Tongue (tissue), 2 donors: Measurements from ENCODE around the gene NPM3. TPM values are rescaled to one million over a fixed set of nuclear protein-coding genes. Genes with fewer than 3 reads are reported as not detected.
A peak's percentile ranks its signal among the peaks of the same experiment; 100 is the strongest.

ENCODE experiments used
- DNase-seq: peaks from one replicate; pipeline ENCODE4 v3.0.0-alpha.2; 2015
- total RNA-seq: library from RNA; depleted of rRNA; stranded (reverse); fragments of >200 nt; gene quantifications from one replicate; pipeline ENCODE4 v1.2.3, GENCODE V29; 2014

NPM3 gene
- total RNA-seq, 1 donor from 2014 or later: 34.0 TPM

DNA sequence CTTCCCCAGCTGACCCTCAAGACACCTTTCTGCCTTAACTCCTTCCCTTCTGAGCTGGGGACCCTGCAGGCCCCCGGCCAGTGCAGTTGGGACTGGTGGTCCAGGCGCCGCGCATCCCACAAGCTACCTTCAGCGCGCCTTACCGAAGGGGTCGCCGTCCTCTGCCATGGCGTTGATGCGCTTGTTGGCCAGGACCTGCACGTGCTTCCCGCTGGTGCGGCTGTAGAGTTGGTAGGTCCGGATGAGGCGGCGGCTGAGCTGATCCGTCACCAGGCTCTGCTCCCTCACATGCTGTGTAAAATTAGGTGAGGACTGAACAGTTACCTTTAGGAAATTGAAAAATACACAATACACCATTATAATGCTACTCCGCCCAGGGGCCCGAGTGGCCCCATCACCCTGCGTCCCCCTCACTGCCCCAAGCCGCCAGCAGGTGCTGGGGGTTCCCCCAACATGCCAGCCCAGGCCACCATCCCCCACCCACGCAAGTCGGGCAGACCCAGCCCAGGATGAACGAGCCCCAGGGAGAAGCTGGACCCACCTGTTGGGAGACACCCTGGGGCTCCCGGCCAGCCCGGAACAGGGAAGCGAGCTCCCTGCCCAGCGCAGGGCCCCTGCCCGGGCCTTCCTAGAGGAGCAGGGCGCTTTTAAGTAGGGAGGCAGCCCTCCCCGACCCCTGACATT lies 8.5 kb downstream of the NPM3 start:
- no peak for DNase-seq

DNA sequence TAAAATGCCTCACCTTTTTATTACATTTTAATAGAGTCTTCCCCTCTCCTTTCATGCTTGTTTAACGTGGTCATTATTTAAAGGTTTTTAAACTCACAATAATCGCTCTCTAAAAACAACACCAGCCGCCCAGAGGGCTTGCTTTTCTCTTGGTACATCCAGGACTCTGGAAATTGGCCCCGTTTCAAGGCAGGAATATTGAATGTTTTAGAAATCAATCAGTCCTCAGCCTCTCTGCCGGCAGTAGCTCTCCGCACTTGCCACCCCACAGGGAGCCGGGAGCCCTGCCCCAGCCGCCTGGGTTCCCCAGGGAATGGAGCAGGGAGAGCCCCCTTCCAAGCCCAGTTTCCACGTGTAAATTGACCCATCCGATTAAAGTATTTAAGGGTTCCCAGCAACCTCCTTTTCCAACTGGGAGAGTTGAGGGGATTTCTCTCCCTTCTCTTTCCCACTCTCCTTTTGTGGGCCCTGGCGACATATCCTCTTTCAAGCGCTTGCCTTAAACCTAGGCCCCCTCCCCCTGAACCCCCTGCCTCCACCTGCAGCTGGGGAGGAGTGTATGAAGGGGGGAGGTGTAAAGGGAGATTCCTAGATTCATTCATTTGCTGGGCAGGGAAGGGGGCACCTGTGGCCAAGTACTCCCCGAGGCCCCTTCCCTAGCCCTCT lies 9.2 kb downstream of the NPM3 start:
- no peak for DNase-seq

DNA sequence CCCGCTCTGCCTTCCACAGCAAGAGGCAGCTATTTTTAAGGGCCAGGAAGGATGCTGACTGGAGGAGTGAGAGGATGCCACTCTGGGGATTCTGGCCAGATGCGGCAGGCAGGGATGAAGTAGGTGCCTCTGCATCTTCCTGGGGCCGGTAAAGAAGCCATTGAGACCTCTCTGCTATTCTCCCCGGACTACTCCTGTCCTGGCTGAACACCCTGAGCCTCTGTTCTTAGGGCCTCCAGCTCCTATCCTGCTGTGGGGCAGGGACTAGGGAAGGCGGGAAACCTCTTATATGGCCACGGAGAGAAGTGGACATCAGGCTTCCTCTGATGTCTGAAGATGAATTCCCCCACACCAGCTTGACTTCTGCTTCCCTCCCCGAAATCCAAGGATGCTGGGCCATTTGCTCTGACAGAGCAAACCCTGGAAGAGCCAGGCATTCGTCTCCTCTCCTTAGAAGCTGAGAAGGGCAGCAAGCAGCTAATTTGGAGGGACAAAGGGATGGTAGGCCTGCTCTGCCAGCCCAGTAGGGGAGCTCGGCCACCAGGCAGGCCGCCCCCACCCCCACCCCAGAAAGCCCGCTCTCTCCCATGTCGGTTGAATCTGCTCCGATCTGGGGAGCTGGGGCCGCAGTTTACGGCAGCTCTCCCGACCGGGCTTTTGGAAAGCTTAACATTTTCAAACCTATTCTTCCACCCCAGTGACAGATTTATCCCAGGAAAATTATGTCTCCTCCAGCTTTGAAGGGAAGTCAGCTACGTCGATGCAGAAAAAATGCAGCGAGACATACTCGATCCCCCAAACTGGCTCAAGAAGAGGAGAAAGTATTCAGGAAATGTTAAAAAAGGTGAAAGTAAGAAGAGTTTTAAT lies 10.1 kb downstream of the NPM3 start:
- no peak for DNase-seq

DNA sequence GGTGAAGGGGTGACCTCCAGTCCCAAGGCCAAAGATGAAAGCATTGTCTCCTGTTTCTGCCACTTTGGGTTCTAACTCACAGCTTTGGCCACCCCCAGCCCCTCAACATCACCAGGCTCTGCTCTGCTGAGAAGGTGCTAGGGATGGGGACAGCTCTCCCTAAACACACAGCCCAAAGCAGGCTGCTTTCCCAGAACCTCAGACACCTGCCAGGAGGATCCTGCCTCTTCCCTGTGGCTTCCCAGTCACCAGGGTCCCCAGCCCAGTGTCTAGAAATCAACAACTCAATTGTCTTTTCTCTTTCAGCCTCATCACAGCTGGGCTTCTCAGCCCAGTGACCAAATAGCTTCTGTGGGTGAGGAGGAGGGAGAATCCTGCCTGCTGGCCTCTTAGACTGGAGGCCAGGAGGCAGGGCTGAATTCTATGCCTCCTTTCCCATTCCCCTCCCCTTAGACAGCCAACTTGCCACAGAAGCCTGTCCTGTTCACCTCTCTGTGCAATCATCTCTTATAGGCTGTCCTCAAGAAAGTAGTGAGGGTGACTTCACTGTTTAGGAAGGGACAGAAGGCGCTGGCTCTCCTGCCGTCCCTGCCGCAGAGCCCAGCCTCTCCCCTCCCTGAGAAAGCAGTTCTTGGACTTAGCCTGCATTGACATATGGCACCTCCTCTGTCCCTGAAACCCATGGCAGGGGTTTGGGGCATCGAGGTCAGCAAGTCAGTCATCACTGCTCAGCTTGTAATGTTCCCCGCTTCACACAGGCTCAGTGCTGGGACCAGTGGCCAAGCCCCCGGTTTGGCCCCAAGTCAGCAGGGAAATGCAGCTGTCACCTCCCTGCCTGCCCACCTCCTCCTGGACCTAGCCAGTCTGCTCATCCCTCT lies 11.0 kb downstream of the NPM3 start:
- DNase-seq: no peak

DNA sequence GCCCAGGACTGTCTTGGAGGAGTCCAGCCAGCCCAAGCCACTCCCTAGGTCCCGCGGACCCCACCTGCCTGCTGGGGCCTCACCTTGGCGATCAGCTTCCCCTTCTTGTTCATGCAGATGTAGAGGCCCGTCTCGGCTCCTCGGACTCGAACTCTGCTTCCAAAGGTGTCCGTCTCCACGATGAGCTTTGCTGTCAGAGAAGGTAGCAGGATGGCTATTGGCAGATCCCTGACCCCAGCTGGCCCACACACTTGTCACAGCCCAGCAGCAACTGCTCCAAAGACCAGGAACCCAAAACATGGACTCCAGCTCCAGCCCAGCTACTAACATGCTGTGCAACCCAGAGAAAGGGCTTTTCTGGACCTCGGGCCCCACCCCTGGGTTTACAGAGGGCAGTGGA lies 11.9 kb downstream of the NPM3 start:
- DNase-seq: no peak

DNA sequence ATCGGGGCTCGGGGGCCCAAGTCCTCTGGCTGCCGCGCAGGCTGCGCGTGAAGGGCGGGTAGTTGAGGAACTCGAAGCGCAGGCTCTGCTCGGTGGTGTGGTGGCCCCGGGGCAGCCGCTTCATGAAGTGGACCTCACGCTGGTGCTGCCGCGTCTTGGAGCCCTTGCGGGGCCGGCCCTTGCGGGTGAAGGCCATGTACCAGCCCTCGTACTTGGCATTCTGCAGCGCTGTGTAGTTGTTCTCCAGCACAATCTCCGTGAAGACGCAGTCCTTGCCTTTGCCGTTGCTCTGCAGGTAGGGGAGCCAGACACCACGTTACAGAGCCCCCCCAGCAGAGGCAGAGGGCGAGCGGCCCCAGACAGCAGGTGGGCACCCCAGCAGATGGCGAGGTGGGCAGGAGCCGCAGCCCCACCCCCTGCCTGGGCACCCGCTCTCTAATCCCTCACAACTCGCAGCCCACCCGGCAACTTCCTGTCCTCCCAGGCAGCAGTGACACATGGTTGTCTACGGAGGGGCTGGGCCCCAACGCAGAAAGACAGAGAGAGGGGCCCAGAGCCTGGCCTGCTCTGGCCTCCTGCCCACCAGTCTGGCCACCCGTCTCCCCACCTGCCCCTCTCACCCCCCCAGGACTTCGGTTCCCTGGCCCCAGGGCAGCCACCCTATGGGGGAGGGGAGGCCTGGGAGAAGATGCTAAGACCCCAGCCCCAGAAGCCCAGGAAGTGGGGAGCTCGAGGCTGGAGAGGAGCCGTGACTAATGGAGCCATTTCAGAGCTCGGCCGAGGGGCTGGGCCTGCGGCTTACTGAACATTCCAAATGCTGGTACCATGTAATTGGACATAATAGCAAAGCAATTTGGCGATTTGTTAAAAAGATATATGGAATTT lies 12.7 kb downstream of the NPM3 start:
- DNase-seq: no peak

DNA sequence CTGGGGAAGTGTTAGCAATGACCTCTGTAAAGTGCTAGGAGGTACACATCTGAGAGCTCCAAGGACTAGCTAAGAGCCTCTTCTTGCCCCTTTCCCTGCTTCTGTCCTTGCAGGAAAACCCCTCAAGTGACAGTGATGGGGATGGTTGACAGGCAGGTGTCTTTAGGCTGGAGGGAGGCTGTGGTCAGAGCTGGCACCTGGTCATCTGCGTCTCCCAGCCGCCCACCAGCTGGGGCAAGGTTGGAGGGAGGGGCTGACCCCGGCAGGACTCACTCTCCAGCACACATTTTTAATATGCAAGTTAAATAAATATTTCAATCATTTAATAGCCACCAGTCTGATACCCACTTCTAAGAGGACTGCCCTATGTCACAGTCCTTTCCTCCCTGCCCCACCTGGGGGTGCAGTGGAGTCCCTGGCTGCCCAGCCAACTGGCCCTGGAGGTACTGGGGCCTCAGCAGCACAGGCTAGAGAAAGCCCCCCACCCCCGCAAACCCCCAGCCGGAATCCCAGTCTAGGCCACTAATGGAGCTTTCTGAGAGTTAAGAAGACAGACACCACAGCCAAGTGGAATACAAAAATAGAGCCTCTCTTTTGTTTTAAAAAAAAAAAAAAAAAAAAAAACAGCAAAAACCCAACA lies 13.6 kb downstream of the NPM3 start:
- DNase-seq: no peak

DNA sequence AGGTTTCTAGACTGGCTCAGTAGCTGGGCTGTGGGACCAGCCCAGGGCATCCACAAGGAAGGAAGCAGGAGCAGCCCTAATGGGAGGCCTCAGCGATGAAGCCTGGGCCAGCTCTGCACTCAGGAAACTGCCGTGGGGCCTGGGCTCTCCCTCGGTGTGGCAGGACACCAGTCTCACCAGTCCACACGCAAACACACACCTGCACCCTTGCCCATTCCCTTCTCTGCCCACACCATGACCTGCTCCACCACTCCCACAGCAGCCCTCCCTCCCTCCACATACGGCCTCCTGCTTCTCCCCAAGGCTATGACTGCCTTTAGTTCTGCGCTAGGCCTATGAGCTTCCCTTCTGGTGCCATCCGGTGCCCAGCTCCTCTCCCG lies 14.5 kb downstream of the NPM3 start:
- DNase-seq: no peak

DNA sequence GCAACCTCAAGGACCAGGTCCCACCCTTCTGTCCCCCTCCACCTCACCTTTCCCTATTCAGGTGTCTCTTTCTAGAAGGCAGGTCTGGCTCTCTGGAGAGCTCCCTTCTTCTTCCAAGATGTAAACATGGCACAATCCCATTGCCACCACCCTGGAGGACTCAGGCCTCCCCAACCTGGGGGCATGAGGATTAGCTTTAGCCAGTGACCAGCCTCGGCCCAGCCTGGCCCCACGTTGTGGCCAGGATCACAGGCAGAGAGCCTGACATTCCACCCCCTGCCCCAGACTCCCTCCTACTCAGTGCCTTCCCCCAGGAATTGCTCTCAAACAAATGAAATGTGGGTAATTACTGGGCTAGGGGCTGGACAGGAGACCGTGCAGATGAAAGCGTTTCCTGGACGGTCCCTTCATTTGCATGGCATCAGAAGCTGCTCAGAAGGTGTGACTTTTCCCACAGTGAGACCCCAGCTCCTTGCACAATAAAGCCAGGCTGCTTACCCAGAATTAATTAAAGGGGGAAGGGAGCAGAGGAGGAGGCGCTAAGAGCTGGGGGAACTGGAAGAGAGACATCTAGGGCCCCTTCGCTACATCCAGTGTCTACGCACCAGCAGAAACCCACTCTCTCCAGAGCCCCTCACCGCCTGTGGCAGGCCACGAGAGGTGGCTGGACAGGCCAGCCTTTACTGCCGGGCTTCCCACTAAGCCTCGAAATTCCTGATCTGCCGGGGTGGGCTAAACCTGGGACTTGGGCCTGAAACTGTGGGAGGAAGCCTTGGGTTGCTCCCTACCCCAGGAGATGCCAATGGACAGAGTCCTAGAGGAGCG lies 15.1 kb downstream of the NPM3 start:
- no peak for DNase-seq

DNA sequence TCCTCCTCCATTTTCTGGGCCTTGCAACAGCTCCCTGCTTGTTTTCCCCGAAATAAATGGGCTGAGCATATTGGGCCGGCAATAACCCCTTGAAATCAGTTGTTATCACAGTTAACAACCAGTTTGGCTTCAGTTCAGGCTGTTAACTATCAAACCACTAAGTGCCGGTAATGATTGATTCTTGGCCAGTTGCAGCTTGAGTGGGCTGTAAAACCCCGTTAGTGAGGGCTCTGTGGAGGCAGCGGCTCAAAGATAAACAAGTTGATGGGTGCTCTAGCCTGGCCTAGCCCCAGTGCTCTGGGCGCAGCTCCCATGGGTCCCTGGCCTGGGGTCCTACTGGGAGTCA lies 15.7 kb downstream of the NPM3 start:
- DNase-seq: no peak

DNA sequence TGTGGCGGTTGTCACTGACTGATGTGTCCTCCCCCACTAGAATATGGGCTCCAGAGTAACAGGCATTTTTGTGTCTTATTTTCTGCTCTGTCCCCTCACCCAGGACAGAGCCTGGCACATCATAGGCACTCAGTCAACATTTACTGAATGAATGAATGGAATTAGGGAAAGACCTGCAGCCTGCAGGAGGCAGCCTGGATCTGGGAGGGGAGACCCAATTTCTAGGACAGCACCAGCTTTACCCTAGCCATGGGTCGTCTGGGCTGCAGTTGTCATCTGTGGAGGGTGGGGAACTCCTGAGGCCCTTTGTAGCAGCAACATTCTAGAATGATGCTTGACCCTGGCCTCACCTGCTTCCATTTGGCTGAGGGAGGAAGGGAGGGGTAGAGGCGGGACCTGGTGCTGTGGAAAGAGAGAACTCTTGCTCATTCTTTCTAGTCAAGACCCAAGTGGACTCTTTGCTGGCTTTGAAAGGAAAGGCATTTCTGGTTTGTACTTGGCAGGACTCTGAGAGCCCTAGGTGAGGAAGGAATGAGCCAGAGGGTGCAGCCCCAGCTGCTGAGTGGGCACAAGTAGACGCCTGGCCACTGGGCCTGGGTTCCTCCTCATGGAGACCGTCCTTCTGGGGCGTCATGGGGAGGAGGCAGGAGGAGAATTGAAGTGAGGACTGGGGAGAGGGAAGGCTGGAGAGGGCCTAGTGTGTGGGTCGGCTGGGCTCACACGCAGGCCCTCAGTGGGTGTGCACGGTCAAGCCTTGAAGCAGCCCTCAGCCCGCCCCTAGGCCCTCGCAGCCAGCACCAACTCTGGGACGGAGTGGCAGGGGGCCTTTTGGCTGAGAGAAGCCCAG lies 16.3 kb downstream of the NPM3 start:
- no peak for DNase-seq

DNA sequence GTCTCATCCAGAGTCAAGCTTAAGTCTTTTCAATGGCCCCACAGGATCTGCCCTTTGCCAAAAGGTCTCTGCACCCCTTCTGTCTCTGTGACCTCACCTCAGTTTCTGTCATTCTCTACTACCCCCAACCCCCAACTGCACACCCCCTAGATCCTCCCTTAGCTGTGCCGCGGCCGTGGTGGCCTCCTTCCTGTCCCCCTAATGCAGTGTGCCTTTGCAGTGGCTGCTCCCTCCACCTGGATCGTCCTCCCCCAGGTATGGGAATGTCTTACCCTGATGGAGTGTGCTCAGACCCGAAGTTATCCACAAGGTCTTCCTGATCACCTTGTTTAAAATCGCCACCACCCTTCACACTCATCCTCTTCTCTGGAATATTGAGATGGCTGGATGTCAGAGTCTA lies 16.9 kb downstream of the NPM3 start:
- no peak for DNase-seq

DNA sequence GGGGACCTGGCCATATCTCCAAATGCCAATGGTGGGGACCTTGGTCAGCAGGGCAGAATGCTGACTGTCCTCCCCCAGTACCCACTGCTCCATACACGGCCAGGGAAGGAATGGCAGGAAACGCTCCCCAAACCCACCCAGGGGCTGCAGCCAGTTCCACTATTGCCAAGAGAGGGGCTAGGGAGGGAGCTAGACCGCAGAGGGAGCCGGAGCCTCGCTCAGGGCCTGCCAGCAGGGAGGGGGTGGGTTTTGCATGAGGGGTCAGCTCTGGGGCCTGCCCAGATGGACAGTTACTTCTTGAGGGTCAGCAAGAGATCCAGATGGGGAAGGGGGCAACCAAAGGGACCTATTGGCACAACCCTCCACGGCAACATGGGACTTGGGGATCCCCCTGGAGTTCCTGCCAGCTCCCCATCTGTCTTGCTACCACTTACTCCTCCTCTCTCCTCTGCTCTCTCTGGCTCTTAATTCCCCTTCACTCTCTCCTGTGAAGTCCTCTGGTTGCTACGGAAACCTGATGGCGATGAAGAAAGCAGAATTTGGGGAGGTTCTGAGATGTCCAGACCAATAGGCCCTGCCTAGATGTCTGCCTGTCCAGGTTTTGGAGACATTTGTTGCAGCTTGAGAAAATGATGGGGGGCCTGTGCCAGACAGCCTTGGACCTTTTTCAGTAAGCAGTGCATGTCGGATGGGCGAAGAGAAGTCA lies 20.0 kb downstream of the NPM3 start:
- DNase-seq: no peak

DNA sequence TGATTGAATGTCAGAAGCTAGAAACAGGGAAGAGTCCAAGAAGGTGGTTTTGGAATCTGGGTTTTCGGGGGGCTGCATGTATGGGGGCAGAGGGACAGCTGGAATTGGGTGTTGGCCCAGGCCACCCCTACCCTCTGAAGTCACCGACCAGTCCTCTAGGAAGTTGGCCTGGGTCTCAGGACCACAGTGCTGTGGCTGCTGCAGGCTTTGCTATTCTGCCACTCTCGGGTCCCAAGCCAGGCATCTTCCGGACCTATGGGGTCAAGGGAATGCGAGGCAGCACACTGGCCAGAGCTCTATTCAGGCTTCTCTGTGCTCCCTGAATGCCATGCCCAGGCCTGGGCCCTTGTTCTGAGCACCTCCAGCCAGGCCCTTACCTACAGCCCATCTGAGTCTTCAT lies 20.5 kb downstream of the NPM3 start:
- DNase-seq: no peak

DNA sequence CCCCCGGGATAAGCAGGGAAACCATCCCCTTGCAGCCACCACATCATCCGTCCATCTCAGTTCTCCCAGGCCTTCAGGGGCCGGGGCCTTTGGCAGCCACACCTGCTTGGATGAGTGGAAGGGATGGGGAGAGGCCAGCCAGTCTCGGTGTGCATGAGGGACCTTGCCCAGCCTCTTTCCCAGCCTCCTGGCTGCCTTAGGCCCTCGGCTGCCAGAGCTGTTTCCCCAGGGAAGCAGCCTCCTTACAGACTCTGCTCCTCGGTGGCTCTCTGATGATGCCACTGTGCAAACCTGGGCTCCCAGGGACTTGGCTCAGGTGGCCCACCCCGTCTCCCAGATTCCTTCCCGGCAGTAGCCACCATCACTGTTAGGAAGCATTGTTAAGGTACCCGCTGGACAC lies 22.0 kb downstream of the NPM3 start:
- no peak for DNase-seq

DNA sequence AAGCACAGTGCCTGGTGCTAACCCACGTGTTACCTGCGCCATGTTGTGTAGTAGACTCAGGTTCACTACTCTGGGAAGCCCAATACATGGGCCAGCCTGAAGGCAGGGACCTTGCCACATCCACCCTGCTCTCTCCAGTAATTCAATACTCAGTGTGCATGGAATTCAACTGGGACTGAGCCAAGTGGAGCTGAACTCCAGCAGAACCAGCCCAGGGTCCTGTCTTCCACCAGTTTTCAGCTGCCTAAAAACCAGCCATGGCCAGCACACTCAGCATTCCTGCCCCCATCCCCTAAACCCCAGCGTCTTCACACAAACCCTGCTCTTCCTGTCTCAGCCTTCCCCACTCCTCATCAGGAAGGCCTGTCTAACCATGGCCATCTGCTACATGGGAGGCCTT lies 22.7 kb downstream of the NPM3 start:
- peak; percentile 44 for DNase-seq

DNA sequence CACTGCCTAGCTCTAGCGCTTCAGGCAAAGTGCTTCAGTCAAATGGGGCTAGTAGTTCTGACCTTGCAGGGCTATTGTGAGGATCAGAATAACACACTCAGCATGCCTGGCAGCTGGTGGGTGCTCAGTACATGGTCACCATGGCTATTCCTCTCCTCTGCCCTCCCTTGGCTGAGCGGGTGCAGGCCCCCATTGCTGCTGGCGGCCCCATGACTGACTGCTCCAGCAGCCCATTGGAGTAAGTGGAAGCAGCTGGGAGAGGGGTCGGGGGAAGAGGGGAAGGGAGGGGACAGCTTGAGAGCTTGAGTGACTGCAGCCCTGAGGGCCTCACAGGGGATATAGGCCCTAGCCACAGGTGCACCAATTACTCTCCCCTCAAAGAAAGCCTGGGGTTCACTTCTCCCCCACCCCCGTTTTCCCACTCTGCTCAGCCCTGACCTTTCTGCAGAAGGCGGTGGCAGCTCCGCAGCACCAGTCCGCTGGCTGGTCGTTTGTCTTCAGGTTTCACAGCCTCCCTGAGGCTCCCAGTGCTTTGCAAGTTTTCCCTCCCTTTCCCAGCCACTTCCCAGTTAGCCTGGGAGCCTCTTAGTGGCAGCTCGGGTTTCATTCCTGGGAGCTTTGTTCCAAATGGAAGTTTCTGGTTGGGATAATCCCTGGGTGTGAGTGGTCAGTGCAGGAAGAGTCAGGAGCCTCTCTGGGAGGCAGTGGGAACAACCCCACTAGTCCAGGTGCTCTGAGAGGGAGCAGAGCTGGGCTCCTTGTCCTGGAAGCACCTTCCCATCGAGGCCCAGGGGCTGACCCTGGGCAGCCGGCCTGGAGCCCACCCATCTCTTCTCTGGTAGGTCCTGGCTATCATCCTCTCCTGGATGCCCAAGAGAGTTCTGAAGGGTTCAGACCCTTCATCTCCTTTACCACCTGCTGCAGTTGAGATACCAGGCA lies 23.7 kb downstream of the NPM3 start:
- DNase-seq: peak; percentile 64
